Fibroblast of mammary gland (primary cell): ENCODE data around the gene MRPL32.

ENCODE experiments used
- DNase-seq: peaks from one replicate; pipeline ENCODE4 v3.0.0-alpha.2; 2010; ENCODE audit warnings: low read depth
- H3K4me3 ChIP-seq: 2 replicates; pipeline ENCODE4 v1.5.1; 2011; ENCODE audit warnings: low read depth, mild to moderate bottlenecking, low read length, moderate library complexity; ENCODE audit not compliant: control insufficient read depth
- TF ChIP-seq, protein P1 (sequence below): conservative IDR thresholded peaks from 2 replicates; pipeline ENCODE4 v1.5.1; 2011; ENCODE audit warnings: low read depth, low read length, inconsistent platforms; ENCODE audit not compliant: control insufficient read depth, insufficient read depth

Gene MRPL32

GRCh38 chr7:42959549-42959948, 27.4 kb downstream of the MRPL32 start:
- DNase-seq = no peak
- no peak overlapping the region for H3K4me3 ChIP-seq
- TF ChIP-seq, protein P1, sequence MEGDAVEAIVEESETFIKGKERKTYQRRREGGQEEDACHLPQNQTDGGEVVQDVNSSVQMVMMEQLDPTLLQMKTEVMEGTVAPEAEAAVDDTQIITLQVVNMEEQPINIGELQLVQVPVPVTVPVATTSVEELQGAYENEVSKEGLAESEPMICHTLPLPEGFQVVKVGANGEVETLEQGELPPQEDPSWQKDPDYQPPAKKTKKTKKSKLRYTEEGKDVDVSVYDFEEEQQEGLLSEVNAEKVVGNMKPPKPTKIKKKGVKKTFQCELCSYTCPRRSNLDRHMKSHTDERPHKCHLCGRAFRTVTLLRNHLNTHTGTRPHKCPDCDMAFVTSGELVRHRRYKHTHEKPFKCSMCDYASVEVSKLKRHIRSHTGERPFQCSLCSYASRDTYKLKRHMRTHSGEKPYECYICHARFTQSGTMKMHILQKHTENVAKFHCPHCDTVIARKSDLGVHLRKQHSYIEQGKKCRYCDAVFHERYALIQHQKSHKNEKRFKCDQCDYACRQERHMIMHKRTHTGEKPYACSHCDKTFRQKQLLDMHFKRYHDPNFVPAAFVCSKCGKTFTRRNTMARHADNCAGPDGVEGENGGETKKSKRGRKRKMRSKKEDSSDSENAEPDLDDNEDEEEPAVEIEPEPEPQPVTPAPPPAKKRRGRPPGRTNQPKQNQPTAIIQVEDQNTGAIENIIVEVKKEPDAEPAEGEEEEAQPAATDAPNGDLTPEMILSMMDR = no peak

DNA sequence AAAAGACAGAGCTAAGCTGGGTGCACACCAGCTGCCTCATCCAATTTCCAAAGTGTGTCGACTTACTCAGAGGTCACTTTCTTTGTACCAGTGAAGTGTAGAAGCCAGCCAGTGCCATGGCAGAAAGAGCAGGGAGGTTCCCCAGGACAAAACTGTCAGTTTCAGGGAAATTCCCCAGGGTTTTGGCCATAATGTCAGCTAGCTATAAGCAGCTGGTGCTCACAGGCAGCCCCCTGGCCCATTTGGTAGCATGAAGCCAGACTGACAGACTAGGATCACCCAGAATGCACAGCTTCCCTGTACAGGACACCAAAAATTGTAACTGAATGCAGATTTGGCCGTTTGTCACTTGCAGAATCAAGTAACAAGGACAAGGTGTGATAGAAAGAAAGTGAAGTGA, 28.6 kb downstream of the MRPL32 start:
- TF ChIP-seq, protein P1 = no peak
- no peak for DNase-seq
- no peak overlapping the region for H3K4me3 ChIP-seq

- H3K4me3 ChIP-seq = no peak overlapping the region
- no peak for DNase-seq
- TF ChIP-seq, protein P1 = no peak
These were observed 29.0 kb downstream of the MRPL32 start for GRCh38 chr7:42961170-42961569.

GRCh38 chr7:42964293-42964692, 32.1 kb downstream of the MRPL32 start:
- DNase-seq = no peak
- TF ChIP-seq, protein P1 = no peak
- no peak overlapping the region for H3K4me3 ChIP-seq

- TF ChIP-seq, protein P1 = no peak
- peak; percentile 68 for DNase-seq
These were observed 33.0 kb downstream of the MRPL32 start for GRCh38 chr7:42964849-42965805.

DNA sequence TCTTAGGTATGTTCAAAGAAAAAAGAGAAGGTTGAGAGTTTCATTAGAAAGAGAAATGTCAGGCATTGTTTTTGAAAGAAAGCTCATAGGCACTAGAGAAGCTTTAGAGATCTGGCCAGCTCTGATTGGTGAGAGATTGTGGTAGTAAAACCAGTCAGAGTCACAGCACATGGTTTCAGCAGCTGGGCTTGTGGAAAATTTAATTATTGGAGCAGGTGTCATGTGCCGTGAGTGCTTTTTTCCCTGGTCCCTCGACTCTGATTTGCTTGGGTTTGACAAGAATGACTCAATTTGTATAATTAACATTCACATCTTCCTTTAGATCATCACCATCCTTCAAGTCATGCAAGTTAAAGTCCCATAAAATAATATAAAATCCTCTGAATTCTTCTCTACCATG, 35.2 kb downstream of the MRPL32 start:
- H3K4me3 ChIP-seq = no peak overlapping the region
- TF ChIP-seq, protein P1 = no peak
- no peak for DNase-seq

More at GRCh38 chr7:42964849-42965805, 33.0 kb downstream of the MRPL32 start:
- H3K4me3 ChIP-seq = no peak overlapping the region
